Hippocampal formation (tissue), 2 donors: Measurements from ENCODE around the gene OAF.
"Not testable (repeated sequence)": the region's sequence is repeated elsewhere in the genome, so short reads cannot be mapped to it uniquely, and the experiment has no call there.

ENCODE experiments used
- DNase-seq, 2 donors: peaks; one replicate each; lab custom pipeline; 2025; lab: John Stamatoyannopoulos, UW

OAF gene

GRCh38 chr11:120210626-120211521, at the start of gene OAF:
Gene OAF, plus strand, starts transcription at chr11:120211032. Its CDS starts 248 bp downstream, at chr11:120211280.
- peak; percentile 59 to 62 for DNase-seq

DNA sequence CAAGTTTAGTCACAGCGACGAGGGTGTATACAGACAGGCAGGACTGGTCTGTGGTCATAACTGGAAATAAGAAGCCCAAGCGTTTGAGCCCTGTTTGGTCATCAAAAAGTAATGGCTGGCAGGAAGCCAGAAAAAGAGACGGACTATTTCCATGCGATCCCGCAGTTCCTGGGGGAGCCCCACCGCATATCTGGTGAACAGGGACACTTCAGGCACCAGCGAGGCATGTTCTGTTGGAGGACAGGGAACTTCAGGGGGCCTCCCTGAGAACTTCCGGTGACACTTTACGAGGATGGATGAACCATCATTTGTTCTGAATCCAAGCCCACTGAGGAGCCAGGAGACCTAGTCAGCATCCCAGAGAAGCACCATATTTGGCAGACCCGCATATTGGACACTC, 43.2 kb upstream of the OAF start:
- no peak for DNase-seq

- no peak for DNase-seq
These were observed 42.5 kb upstream of the OAF start for GRCh38 chr11:120168108-120168959.

GRCh38 chr11:120168960-120169681, 41.7 kb upstream of the OAF start:
- peak; percentile 29 to 83 for DNase-seq

DNA sequence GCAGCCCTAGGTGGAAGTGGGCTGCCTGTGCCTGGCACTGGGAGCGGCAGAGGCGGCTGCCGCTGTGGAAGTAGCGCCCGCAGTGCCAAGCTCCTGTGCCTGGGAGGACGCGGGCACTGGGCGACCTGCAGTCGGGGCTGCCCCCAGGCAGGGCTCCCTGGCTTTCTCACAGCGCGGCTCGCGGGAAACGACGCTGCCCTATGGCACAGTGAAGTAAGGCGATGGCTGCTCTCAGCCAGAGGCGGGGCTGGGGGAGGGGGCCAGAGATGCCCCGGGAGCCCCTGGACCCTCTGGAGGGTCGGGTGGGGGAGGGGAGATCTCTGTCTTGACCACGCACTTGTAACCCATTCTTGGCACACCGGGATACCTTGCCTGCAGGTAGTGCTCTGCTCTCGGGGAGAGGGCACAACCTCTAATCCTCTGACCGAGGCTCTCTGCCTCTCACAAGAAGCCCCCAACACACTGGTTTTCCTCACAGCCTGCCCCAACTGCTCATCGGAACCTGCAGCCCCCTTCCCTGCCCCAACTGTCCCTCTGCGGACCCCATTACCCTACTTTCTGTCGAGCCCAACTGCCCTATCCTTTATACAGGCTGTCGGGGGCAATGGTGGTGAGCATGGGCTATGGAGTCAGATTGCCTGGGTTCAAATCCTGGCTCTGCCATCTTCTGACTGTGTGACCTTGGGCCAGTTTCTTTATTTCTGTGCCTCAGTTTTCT, 40.7 kb upstream of the OAF start:
- no peak for DNase-seq

DNA sequence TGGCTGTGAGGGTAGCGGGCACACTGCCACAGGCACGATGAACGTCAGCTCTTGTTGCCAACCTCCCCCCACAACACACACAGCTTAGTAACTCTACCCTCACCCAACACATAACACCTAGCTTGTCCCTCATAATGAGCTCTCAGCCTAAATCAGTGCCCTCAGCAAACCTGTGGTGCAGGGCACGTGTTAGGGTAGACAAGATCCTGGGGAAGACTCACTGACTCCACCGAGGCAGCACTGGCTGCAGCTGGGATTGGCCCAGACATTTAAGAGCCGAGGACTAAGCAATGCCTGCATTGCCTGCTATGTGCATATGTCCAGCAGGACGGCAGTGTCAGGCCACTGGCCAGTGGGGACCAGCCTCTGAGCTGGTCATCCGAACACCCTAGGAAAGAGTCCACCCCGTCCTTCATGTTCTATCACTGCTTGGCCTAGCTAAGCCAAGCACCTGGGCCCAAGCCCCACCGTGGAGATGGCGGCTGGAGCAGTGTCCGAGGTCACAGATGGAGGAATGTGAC, 40.0 kb upstream of the OAF start:
- no peak for DNase-seq

- DNase-seq, result peak; percentile 47 to 73
These were observed 38.5 kb upstream of the OAF start for GRCh38 chr11:120172054-120172911.

DNA sequence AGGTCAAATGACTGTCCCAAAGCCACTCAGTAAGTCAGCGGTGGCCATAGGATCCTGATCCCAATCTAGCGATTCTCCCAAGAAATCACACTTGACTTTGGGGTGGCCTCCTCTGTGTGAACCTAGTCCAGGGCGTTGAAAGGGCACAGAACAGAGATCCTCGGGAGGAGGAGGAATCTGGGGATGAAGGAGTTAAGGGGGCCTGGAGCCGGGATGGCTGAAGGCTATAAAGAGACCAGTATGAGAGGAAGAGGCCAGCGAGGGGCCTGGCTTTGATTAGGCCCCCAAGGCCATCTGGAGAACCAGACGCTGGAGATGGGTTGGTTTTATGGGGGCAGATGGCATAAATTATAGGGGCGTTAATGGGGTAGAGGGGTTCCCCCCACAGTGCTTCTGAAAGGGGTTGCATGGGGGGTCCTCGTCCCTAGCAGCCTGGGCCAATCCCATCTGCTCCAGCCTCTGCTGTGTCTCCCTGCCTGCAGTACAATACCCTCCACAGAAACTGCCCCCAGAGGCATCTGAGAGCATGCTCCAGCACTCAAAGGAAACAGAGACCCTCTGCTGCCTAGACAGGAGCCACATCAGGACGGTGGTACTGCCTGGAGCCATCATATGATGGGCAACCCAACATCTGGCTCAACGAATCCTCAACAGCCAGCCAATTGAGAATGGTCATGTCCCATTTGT, 37.7 kb upstream of the OAF start:
- no peak for DNase-seq

- DNase-seq, result no peak
These were observed 37.0 kb upstream of the OAF start for GRCh38 chr11:120173807-120174206.

GRCh38 chr11:120174866-120175265, 36.0 kb upstream of the OAF start:
- no peak for DNase-seq

- no peak for DNase-seq
These were observed 32.2 kb upstream of the OAF start for GRCh38 chr11:120178561-120179056.

GRCh38 chr11:120179057-120179672, 31.7 kb upstream of the OAF start:
- no peak for DNase-seq

GRCh38 chr11:120180063-120180462, 30.8 kb upstream of the OAF start:
- DNase-seq, result not testable (repeated sequence)

DNA sequence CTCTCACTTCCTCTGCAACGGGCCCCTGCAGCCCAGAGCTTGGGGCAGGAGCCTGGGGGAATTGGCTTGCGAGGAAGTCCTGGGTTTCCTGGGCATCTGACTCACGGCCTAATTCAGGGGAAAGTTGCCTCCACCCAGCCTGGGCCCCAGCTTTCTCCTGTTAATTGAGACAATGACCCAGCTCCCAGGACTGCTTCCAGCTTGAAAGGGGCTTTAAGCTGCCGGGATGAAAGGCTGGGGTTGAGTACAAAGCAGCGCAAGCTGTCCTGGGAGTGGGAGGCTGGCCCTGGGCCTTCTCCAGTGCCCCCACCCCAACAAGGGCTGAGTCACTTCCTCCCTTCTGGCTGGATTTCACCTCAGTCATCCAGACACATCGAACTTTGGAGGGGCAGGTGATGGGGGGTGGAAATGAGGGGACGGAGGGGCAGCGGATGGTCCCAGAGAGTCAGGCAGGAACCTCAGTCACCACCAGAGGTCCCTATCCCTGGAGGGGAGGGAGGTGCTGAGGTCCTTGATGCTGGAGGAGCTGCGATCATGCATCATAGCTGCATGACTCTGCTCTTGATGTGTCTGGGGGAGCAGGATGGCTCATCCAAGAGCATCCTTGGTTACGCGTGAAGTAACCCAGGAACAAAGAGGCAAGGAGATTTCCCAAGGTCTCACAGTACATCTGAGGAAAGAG, 30.1 kb upstream of the OAF start:
- peak; percentile 24 to 42 for DNase-seq

GRCh38 chr11:120181376-120181975, 29.4 kb upstream of the OAF start:
- DNase-seq, result no peak

- DNase-seq, result peak in 1 of 2 donors; percentile 14
These were observed 28.5 kb upstream of the OAF start for GRCh38 chr11:120182372-120182771.

DNA sequence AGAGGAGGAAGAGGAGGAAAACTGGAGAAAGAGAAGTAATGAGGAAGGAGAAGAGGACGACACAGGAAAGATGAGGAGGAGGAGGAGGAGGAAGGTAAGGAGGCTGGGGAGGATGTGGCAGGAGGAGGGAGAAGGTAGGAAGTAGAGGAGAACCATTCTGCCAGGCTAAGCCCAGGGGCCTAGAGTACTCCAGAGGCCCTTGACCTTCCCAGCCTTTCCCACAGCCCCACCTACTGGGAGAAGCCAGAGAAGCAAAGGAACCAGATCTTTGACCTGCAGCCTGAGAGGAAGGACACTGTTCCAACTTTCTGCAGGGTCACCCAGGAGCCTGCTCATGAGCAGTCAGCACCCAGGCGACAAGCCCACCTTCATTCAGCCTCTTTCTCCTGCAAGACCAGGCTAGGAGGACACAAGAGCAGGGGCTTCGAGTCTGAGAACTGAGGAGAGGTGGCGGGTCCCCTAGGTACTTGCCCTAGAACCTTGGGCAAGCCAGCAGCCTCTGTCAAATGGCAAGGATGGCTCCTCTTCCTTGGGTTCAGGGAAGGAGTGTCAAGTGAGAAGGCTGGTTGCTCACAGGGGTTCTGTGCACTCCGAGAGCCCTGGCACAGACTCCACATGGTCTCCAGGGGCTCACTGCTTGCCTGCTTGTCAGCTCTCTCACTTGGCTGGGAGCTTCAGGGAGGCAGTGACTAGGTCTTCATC, 27.9 kb upstream of the OAF start:
- DNase-seq, result peak; percentile 5 to 39
